ELR (cell line): Measurements from ENCODE around the gene QPRT.
"Not testable (repeated sequence)": the region's sequence is repeated elsewhere in the genome, so short reads cannot be mapped to it uniquely, and the experiment has no call there.

ENCODE experiments used
- DNase-seq: peaks from one replicate; pipeline ENCODE4 v3.0.0-alpha.2; 2015; ENCODE audit warnings: low read depth

The QPRT gene

DNA sequence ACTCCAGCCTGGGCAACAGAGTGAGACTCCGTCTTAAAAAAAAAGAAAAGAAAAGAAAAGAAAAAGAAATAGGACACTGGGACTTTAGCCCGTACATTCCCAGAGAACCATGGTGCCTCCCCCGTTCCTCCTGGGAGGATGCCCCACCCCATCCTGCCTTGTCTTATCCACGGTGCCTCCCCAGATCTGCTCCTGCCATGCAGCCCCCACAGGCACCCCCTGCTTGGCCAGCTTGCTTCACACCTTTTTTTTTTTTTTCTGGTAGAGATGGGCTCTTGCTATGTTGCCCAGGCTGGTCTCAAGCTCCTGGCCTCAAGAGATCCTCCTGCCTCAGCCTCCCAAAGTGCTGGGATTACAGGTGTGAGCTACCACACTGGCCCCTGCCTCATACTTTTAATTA, 67.5 kb downstream of the QPRT start:
- not testable (repeated sequence) for DNase-seq
